ENCODE results near the gene FRMD3.

Gene FRMD3

DNA sequence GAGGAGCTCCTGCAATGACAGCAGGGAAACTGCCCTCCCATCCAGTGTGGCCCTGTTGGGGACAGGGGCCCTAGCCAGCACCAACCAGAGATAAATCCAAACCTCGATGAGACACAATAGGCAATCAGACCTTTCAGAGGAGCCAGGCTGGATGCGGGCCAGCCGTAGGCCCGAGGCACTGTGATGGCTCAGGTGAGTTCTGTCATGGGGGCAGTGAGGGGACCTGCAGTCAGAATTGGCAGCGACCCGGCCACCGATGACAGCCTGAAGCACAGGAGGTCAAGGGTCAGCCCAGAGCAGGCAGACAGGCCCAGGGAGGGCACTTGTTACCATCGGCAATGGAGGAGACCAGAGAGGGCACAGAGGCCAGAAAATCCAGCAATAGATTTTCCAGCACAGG is 90.8 kb downstream of the FRMD3 start:
- TF ChIP-seq EGR1 (IDR thresholded peaks at IDR 0.05) (no peak), RAD21 (IDR thresholded peaks at IDR 0.05; ENCODE audit: low read depth) (no peak), EP300 (IDR thresholded peaks at IDR 0.05; ENCODE audit: borderline replicate concordance) (no peak), REST (IDR thresholded peaks at IDR 0.05; ENCODE audit: low read depth) (no peak), FOXM1 (IDR thresholded peaks at IDR 0.05; ENCODE audit: borderline replicate concordance, low read depth) (no peak), CREB1 (IDR thresholded peaks at IDR 0.05; ENCODE audit: low read depth) (no peak), ZBTB7A (IDR thresholded peaks at IDR 0.05; ENCODE audit: low read depth) (no peak), TCF12 (IDR thresholded peaks at IDR 0.05; ENCODE audit: low read depth) (no peak), USF1 (IDR thresholded peaks at IDR 0.05) (no peak), TAF1 (IDR thresholded peaks at IDR 0.05; ENCODE audit: low read depth) (no peak)

DNA sequence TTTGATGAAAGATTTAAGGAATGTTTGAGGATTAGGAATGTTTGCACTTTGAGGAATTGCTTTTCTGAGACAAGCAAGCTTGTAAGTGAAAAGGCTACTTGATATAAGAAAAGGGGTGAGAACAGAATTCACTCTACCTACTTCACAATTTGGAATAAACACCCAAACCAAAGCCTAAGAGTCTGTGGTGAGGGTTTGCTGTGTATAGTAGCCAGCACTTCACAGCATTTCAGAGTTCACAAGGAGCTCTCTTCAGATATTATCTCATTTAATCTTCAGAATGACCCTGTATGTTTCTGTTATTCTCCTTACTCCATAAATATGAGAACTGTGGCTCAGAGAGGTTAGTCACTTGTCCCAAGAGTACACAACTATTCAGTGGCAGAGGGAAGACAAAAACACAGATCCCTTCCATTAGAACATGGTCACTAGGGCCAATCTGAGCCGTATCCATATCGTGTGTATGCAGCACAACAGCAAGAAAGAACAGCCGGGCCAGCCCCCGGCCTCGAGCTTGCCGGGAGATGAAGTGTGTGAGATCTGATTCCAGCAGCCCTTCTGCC is 92.4 kb downstream of the FRMD3 start:
- TF ChIP-seq CEBPB (IDR thresholded peaks at IDR 0.05) = no peak
- TF ChIP-seq USF1 (IDR thresholded peaks at IDR 0.05) = no peak
- TF ChIP-seq, protein P1, sequence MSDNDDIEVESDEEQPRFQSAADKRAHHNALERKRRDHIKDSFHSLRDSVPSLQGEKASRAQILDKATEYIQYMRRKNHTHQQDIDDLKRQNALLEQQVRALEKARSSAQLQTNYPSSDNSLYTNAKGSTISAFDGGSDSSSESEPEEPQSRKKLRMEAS (IDR thresholded peaks at IDR 0.05) = no peak
- no peak for TF ChIP-seq REST (IDR thresholded peaks at IDR 0.05; ENCODE audit: low read depth)
- no peak for TF ChIP-seq TEAD4 (IDR thresholded peaks at IDR 0.05)
- TF ChIP-seq FOXM1 (IDR thresholded peaks at IDR 0.05; ENCODE audit: borderline replicate concordance, low read depth) = no peak
- TF ChIP-seq CREB1 (IDR thresholded peaks at IDR 0.05; ENCODE audit: low read depth) = no peak
- TF ChIP-seq ZBTB7A (IDR thresholded peaks at IDR 0.05; ENCODE audit: low read depth) = no peak
- no peak for TF ChIP-seq NFIC (IDR thresholded peaks at IDR 0.05)
- TF ChIP-seq EP300 (IDR thresholded peaks at IDR 0.05; ENCODE audit: borderline replicate concordance) = no peak
- TF ChIP-seq EGR1 (IDR thresholded peaks at IDR 0.05) = no peak
- no peak for TF ChIP-seq TCF12 (IDR thresholded peaks at IDR 0.05; ENCODE audit: low read depth)
- no peak for TF ChIP-seq TAF1 (IDR thresholded peaks at IDR 0.05; ENCODE audit: low read depth)
- no peak for TF ChIP-seq YY1 (IDR thresholded peaks at IDR 0.05; ENCODE audit: low read depth)

GRCh38 chr9:83444110-83444509 is 94.1 kb downstream of the FRMD3 start:
- TF ChIP-seq USF1 (IDR thresholded peaks at IDR 0.05) (no peak), TCF12 (IDR thresholded peaks at IDR 0.05; ENCODE audit: low read depth) (no peak), EP300 (IDR thresholded peaks at IDR 0.05; ENCODE audit: borderline replicate concordance) (no peak), YY1 (IDR thresholded peaks at IDR 0.05; ENCODE audit: low read depth) (0 out of 2 replicates have a peak, but pooled peaks have one; percentile 51), NFIC (IDR thresholded peaks at IDR 0.05) (peak; percentile 23; the same call in 1 of the 2 replicates)

GRCh38 chr9:83441390-83441789 is 96.8 kb downstream of the FRMD3 start:
- no peak for TF ChIP-seq EP300 (IDR thresholded peaks at IDR 0.05; ENCODE audit: borderline replicate concordance)
- TF ChIP-seq RAD21 (IDR thresholded peaks at IDR 0.05; ENCODE audit: low read depth) = no peak
- TF ChIP-seq, protein P1 (IDR thresholded peaks at IDR 0.05) = no peak
- TF ChIP-seq TAF1 (IDR thresholded peaks at IDR 0.05; ENCODE audit: low read depth) = no peak
- TF ChIP-seq REST (IDR thresholded peaks at IDR 0.05; ENCODE audit: low read depth) = no peak
- TF ChIP-seq YY1 (IDR thresholded peaks at IDR 0.05; ENCODE audit: low read depth) = no peak
- TF ChIP-seq EGR1 (IDR thresholded peaks at IDR 0.05) = no peak
- no peak for TF ChIP-seq NFIC (IDR thresholded peaks at IDR 0.05)
- no peak for TF ChIP-seq TCF12 (IDR thresholded peaks at IDR 0.05; ENCODE audit: low read depth)
- TF ChIP-seq FOXM1 (IDR thresholded peaks at IDR 0.05; ENCODE audit: borderline replicate concordance, low read depth) = no peak
- no peak for TF ChIP-seq ZBTB7A (IDR thresholded peaks at IDR 0.05; ENCODE audit: low read depth)
